Measurements from ENCODE around the gene SULF2.

The SULF2 gene

DNA sequence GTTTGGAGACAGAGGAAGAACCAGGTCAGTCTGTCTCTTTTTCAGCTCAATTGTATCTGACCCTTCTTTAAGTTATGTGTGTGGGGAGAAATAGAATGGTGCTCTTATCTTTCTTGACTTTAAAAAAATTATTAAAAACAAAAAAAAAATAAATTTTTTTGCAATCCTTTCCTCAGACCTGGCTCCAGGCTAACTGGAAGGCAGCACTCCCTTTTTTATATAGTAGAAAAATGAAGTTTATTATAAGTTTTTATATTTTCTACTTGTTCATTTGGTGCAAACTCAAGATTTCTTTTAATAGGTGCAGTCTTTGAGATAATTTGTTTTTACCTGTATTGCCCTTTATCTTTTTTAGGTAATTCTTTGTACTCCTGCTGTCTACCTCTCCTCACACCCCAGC, 129.6 kb downstream of the SULF2 start:
- DNase-seq (ENCODE audit: extremely low read depth, low read depth), result no peak
- no peak for TF ChIP-seq CTCF (IDR thresholded peaks at IDR 0.05; ENCODE audit: low read depth, low read length, missing control alignments)
- H3K4me3 ChIP-seq (replicated peaks; ENCODE audit: low read depth, low read length), result no peak overlapping the region

DNA sequence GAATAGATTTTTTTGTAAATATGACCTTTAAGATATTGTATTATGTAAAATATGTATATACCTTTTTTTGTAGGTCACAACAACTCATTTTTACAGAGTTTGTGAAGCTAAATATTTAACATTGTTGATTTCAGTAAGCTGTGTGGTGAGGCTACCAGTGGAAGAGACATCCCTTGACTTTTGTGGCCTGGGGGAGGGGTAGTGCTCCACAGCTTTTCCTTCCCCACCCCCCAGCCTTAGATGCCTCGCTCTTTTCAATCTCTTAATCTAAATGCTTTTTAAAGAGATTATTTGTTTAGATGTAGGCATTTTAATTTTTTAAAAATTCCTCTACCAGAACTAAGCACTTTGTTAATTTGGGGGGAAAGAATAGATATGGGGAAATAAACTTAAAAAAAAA, 130.9 kb downstream of the SULF2 start:
- H3K4me3 ChIP-seq (replicated peaks; ENCODE audit: low read depth, low read length), result no peak overlapping the region
- DNase-seq (ENCODE audit: extremely low read depth, low read depth), result no peak
- TF ChIP-seq CTCF (IDR thresholded peaks at IDR 0.05; ENCODE audit: low read depth, low read length, missing control alignments), result no peak

- no peak for TF ChIP-seq CTCF (IDR thresholded peaks at IDR 0.05; ENCODE audit: low read depth, low read length, missing control alignments)
- no peak for DNase-seq (ENCODE audit: extremely low read depth, low read depth)
- H3K4me3 ChIP-seq (replicated peaks; ENCODE audit: low read depth, low read length), result no peak overlapping the region
Measured at GRCh38 chr20:47653869-47654268, 131.4 kb downstream of the SULF2 start.

DNA sequence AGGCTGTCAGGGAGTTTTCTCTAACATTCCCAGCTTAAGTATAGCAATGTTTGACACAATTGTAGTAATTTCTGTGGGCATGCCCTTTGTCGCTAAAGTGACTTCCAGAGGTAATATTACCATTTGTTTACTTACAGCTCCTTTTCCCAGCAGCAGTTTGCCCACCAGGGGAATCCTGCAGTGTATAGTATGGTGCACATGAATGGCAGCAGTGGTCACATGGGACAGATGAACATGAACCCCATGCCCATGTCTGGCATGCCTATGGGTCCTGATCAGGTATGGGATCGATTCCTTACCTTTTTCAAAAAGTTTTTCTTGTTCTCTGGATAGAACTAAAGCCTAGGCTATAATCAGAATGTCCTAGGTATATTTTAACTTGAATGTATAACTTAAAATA, 132.5 kb downstream of the SULF2 start:
- no peak for DNase-seq (ENCODE audit: extremely low read depth, low read depth)
- no peak overlapping the region for H3K4me3 ChIP-seq (replicated peaks; ENCODE audit: low read depth, low read length)
- TF ChIP-seq CTCF (IDR thresholded peaks at IDR 0.05; ENCODE audit: low read depth, low read length, missing control alignments), result no peak

GRCh38 chr20:47652301-47652700, 133.0 kb downstream of the SULF2 start:
- no peak for DNase-seq (ENCODE audit: extremely low read depth, low read depth)
- H3K4me3 ChIP-seq (replicated peaks; ENCODE audit: low read depth, low read length), result no peak overlapping the region
- no peak for TF ChIP-seq CTCF (IDR thresholded peaks at IDR 0.05; ENCODE audit: low read depth, low read length, missing control alignments)

DNA sequence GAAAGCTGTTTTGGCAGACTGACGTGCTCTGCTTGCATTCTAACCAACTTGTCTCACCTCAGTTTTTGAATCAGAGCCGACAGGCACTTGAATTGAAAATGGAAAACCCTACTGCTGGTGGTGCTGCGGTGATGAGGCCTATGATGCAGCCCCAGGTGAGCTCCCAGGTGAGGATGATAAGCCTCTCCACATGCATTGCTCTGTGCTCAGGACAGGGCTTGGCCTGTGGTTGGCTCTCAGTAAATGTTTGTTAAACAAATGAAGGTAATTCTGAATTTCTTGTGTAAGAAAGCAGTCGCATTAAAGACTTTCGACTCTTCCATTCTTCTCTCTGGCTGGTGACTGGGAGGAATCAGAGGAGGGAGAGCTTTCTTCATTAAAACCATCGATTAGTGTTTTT, 136.3 kb downstream of the SULF2 start:
- TF ChIP-seq CTCF (IDR thresholded peaks at IDR 0.05; ENCODE audit: low read depth, low read length, missing control alignments), result no peak
- no peak for DNase-seq (ENCODE audit: extremely low read depth, low read depth)
- H3K4me3 ChIP-seq (replicated peaks; ENCODE audit: low read depth, low read length), result no peak overlapping the region

DNA sequence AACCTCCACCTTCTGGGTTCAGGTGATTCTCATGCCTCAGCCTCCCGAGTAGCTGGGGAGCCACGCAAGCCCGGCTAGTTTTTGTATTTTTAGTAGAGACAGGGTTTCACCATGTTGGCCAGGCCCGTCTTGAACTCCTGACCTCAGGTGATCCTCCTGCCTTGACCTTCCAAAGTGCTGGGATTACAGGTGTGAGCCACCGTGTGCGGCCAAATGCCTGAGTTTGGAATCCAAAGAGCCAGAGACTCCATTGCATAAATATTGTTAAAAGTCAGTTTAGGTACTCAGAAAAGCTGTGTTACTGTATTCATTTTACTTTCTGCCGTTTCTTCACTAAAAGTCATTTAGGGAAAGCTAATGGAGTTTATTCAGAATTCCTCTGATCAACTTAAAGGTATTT, 137.3 kb downstream of the SULF2 start:
- H3K4me3 ChIP-seq (replicated peaks; ENCODE audit: low read depth, low read length), result no peak overlapping the region
- no peak for TF ChIP-seq CTCF (IDR thresholded peaks at IDR 0.05; ENCODE audit: low read depth, low read length, missing control alignments)
- DNase-seq (ENCODE audit: extremely low read depth, low read depth), result no peak
